Hematopoietic multipotent progenitor cell treated with erythropoietin and hydrocortisone succinate and interleukin-3 and kit ligand, for 8 days (in vitro differentiated cells): ENCODE measurements around the gene UBN1.

Source experiments
- DNase-seq: peaks from one replicate; pipeline ENCODE4 v3.0.0-alpha.2; 2015

Gene UBN1

GRCh38 chr16:4846901-4847773 lies at the start of gene UBN1, which contains the start of gene GLYR1:
Gene UBN1 (plus strand): TSS chr16:4847481. CDS start chr16:4852918, 5,437 bp downstream.
Gene GLYR1 (minus strand): TSS chr16:4847288. CDS start chr16:4847265, 23 bp downstream.
- DNase-seq = peak; percentile 96

GRCh38 chr16:4797805-4798252 lies 49.5 kb upstream of the UBN1 start:
- no peak for DNase-seq

GRCh38 chr16:4798456-4798855 lies 48.8 kb upstream of the UBN1 start:
- DNase-seq = no peak

GRCh38 chr16:4799171-4799855 lies 48.0 kb upstream of the UBN1 start:
- no peak for DNase-seq

- peak; percentile 53 for DNase-seq
Measured at GRCh38 chr16:4800290-4801041, 46.8 kb upstream of the UBN1 start.

- DNase-seq = no peak
Measured at GRCh38 chr16:4801051-4801961, 46.0 kb upstream of the UBN1 start.

- peak; percentile 92 for DNase-seq
Measured at GRCh38 chr16:4801962-4802658, 45.2 kb upstream of the UBN1 start, which contains the start of gene ROGDI. Gene ROGDI (minus strand): TSS chr16:4802633. CDS start chr16:4802571, 62 bp downstream.

- DNase-seq = peak; percentile 94
Measured at GRCh38 chr16:4802659-4803287, 44.5 kb upstream of the UBN1 start.

GRCh38 chr16:4803401-4803844 lies 43.9 kb upstream of the UBN1 start:
- no peak for DNase-seq

GRCh38 chr16:4803898-4804762 lies 43.2 kb upstream of the UBN1 start:
- DNase-seq = no peak

- DNase-seq = no peak
Measured at GRCh38 chr16:4805231-4805630, 42.0 kb upstream of the UBN1 start.

GRCh38 chr16:4806280-4806679 lies 41.0 kb upstream of the UBN1 start:
- DNase-seq = no peak

- DNase-seq = no peak
Measured at GRCh38 chr16:4811242-4811641, 36.0 kb upstream of the UBN1 start.

GRCh38 chr16:4811773-4812172 lies 35.5 kb upstream of the UBN1 start:
- DNase-seq = no peak

- no peak for DNase-seq
Measured at GRCh38 chr16:4813251-4814003, 33.9 kb upstream of the UBN1 start.

- no peak for DNase-seq
Measured at GRCh38 chr16:4814046-4814445, 33.2 kb upstream of the UBN1 start.

GRCh38 chr16:4814542-4815173 lies 32.6 kb upstream of the UBN1 start:
- no peak for DNase-seq

- no peak for DNase-seq
Measured at GRCh38 chr16:4820652-4821051, 26.6 kb upstream of the UBN1 start.
